Measurements from ENCODE around the gene USP47.

The USP47 gene

GRCh38 chr11:11967669-11968510 is 126.1 kb downstream of the USP47 start:
- no peak for DNase-seq

- DNase-seq = no peak
Measured at GRCh38 chr11:11968511-11969280, 126.9 kb downstream of the USP47 start.

DNA sequence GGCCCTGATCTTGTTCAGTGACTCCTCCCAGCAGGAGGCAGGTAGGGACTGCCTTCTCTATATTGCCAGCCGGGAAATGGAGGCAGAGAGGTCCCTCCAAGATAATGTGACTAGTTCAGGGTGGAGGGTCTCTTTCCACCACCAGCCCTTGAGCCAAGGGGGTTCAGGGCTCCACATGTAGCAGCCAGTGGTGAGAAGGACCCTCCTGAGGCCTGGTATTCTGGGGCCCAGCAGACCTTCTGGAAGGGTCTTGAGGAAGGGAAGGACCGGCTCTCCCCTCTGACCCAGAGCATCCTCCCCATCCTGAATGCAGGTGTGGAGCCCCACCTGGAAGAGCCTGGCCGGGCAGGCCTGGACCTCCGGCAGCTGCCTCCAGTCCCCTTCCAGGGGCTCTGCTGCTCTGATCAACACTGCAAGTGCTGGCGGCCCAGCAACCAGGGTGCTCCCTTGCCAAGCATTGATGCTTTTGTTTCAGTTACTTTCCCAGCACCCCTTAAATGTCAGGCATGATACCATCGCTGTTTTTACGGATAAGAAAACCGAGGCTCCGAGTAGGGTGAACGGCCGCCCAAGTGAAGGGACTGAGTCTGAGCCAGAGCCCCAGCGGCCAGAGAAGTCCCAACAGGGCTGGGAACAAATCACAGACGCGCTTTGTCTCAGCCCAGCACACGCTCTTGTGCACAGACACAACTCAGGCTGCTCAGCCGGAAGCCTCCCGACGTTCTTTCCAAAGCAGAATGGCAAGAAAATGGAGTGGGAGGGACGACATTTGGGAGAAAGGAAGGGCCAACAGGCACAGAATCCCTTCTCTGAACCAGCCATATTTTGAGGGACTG is 127.8 kb downstream of the USP47 start:
- no peak for DNase-seq

DNA sequence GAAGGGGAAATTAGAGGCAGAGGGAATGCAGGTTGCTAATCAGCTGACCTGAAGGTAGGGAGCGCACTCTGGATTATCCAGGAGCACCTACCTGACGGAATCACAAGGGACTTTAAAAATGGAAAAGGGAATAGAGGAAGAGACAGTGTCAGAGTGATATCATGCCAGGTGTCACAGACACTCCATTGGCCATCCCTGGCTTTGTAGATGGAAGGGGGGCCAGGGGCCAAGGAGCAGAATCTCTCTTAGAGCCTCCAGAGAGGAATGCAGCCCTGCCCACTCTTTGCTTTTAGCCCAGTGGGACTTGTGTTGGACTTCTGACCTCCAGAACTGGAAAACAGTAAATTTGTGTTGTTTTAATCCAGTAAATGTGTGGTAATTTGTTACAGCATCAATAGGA is 128.8 kb downstream of the USP47 start:
- DNase-seq = no peak

DNA sequence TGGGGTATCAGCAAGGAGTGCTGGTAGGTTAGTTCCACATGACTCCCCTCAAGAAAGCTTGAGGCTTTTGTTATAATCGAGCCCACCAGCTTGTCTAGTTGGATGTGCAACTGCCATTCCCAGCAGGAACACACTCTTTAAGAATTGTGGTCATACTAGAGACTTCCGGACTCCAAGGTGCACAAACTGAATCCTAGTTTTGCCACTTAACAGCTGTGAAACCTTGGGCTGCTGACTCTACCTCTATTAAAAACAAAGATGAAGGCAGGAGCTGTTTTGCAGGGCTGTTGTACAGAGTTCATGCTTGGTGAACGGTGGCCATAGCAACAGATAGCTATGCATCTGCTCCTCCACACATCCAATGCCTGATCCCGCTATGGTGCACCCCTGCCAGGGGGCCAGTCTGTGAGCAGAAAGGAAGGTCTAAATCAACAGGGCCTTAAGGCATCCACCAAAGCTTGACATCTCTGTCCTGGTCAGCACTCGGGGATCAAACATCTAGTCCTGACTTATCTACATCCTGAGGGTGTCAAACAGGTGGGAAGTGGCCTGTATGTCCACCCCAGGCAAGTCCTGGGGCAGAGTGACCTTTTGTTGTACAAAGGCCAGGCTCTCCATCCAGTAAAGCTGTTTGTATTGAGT is 130.3 kb downstream of the USP47 start:
- DNase-seq = no peak

GRCh38 chr11:11972730-11973341 is 131.1 kb downstream of the USP47 start:
- no peak for DNase-seq

- DNase-seq = no peak
Measured at GRCh38 chr11:11973361-11973800, 131.6 kb downstream of the USP47 start.

GRCh38 chr11:11973866-11974265 is 132.1 kb downstream of the USP47 start:
- DNase-seq = no peak

- no peak for DNase-seq
Measured at GRCh38 chr11:11975201-11976092, 133.7 kb downstream of the USP47 start.

- no peak for DNase-seq
Measured at GRCh38 chr11:11976481-11977127, 134.8 kb downstream of the USP47 start.

GRCh38 chr11:11977206-11977938 is 135.6 kb downstream of the USP47 start:
- DNase-seq = no peak

- no peak for DNase-seq
Measured at GRCh38 chr11:11978098-11978637, 136.4 kb downstream of the USP47 start.

GRCh38 chr11:11978792-11979487 is 137.2 kb downstream of the USP47 start:
- no peak for DNase-seq

- DNase-seq = no peak
Measured at GRCh38 chr11:11979488-11980117, 137.8 kb downstream of the USP47 start.

- DNase-seq = no peak
Measured at GRCh38 chr11:11980200-11980599, 138.4 kb downstream of the USP47 start.

GRCh38 chr11:11980841-11981308 is 139.1 kb downstream of the USP47 start:
- DNase-seq = no peak

- DNase-seq = no peak
Measured at GRCh38 chr11:11981364-11981763, 139.6 kb downstream of the USP47 start.

- DNase-seq = no peak
Measured at GRCh38 chr11:11981840-11982239, 140.1 kb downstream of the USP47 start.

All from T-helper 9 cell (primary cell).